Right ventricle myocardium inferior (tissue), 1 donor: ENCODE results near the gene CLRN1. TPM values are rescaled to one million over a fixed set of nuclear protein-coding genes. Genes with fewer than 3 reads are reported as not detected.
"Not testable (repeated sequence)": the region's sequence is repeated elsewhere in the genome, so short reads cannot be mapped to it uniquely, and the experiment has no call there.

Experiments used
- ATAC-seq: fragments of 200-7000 bp; cut with Tn5 transposase; one replicate; pipeline ENCODE4 v1.9.1; 2020; ENCODE audit warnings: mild to moderate bottlenecking, moderate library complexity
- DNase-seq: peaks from one replicate; pipeline ENCODE4 v3.0.0; 2021; ENCODE audit errors: missing footprints
- intact Hi-C: fragments of 100-400 bp; cut with DNase I; formaldehyde crosslinking; loops from one replicate; pipeline ENCODE4 v1.11.0; 2022
- long read RNA-seq: library from polyadenylated mRNA; unstranded; transcript quantifications from one replicate; pipeline ENCODE4 v2.0.0, GENCODE V29; 2021
- total RNA-seq: library from RNA; stranded (reverse); fragmentation: NEBNext Ultra II Directional; extraction: Animal tissue kit (Norgen Biotek cat#: 25700); gene quantifications from one replicate; pipeline ENCODE4 v1.2.1, GENCODE V29; 2021
- donor health status: DM: no; HTN: yes; CAD: no; lungs with severe emphysema.

CLRN1 gene, protein sequence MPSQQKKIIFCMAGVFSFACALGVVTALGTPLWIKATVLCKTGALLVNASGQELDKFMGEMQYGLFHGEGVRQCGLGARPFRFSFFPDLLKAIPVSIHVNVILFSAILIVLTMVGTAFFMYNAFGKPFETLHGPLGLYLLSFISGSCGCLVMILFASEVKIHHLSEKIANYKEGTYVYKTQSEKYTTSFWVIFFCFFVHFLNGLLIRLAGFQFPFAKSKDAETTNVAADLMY
- not detected for total RNA-seq
- long read RNA-seq = 0 reads

- no peak for ATAC-seq
- intact Hi-C loops = no loop called here
These were observed at the start of gene CLRN1 for GRCh38 chr3:150972366-150973071. Gene CLRN1 (minus strand): TSS chr3:150972727. CDS start chr3:150972708, 19 bp downstream.

GRCh38 chr3:151016478-151016795 lies 43.9 kb upstream of the CLRN1 start:
- no peak for ATAC-seq
- no peak for DNase-seq
- intact Hi-C loops = no loop called here

More at GRCh38 chr3:150972366-150973071, at the start of gene CLRN1:
- no peak for DNase-seq

DNA sequence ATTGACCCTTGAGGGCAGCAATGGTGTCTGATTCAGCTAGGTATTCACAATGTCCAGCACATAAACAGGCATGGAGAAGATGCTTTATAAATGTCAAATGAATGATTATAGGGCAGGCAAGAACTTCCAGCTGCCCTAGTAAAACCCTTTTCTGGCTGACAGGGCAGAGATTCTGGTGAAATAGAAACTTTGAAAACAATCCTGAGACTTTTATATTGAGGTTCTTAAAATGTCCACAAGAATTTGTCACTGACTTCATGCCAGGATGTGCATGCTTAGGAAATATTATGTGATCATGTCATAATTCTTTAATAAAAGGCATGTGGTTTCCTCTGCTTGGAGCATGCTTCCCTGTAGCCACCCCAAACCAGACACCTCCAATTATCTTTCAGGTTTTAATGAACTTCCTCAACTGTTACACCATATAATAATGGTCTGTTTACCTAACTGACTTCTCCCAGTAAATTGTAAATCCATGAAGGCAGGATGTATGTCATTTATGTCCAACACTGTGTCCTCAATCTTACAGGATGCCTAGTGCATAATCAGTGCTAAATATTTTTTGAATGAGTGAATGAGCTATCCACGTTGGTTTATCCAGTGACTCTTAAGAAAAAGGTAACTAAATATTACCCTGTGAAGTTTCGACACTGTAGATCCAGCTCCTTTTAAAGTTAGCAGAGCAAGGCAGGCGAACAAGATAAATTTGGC lies 43.4 kb upstream of the CLRN1 start:
- ATAC-seq (no peak), DNase-seq (no peak)
- intact Hi-C loops = no loop called here

GRCh38 chr3:151015181-151015580 lies 42.7 kb upstream of the CLRN1 start:
- ATAC-seq = no peak
- intact Hi-C loops = no loop called here

DNA sequence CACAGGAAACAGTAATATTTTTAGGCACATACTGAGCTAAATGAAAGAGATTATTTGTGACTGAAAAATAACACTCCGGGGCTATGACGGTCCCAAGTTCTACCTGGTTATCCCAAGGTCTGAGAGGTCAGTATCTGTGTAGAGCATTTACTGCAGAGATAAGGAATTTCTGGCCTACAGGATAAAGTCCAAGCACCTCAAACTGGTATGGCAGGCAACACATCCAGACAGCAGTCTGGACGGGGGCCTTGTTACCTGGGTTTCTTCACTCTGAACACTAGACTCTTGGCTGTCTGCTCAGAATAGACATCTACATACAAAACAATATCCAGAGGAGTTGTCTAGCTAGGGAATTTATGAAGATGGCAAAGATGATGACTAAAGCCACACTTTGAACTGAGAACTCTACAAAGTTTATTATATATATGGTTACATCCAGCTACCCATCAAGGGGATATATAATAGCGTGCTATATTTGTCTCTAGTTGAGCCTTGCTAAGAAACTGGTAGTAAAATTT lies 42.0 kb upstream of the CLRN1 start:
- intact Hi-C loops = no loop called here
- ATAC-seq (no peak), DNase-seq (no peak)

More at GRCh38 chr3:151015181-151015580, 42.7 kb upstream of the CLRN1 start:
- no peak for DNase-seq

DNA sequence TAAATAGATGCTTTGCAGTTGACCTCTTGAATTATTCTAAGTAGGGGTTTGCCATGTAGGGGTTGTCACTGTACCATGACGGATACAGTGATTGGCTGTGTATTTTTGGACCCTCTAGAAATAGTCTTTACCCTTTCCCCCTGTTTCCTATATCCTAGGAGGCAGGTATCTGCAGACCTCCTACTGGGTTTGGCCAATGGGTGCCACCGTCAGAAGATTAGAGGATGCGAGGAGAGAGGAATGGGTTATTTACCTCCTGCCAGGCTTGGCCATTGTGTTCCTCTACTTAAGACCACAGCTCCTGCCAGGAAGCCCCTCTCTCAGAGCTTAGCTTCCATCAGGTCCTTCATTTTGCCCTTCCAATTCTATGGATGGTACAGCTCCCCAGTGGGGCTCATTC lies 40.2 kb upstream of the CLRN1 start:
- no peak for ATAC-seq
- intact Hi-C loops = no loop called here

DNA sequence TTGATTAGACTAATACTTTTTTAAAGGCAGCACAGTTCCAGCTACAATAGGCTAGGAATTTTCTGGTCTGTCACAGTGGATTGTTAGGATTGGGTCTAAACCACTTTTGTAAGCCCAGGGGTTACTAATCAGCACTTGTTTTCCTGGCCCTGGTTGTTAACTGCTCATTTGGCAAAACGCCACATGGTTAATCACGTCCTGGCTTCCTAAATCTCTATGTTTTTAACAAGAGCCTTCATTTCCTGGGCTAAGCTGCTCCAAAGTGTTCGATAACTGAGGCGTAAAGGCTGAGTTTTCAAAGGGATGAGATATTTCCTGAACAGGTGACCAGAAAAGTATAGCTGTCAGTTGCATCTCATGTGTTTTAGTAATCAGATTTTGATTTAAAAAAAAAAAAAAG lies 38.9 kb upstream of the CLRN1 start:
- intact Hi-C loops = no loop called here
- no peak for ATAC-seq
- DNase-seq = no peak

More for the DNA sequence above, 40.2 kb upstream of the CLRN1 start:
- no peak for DNase-seq

DNA sequence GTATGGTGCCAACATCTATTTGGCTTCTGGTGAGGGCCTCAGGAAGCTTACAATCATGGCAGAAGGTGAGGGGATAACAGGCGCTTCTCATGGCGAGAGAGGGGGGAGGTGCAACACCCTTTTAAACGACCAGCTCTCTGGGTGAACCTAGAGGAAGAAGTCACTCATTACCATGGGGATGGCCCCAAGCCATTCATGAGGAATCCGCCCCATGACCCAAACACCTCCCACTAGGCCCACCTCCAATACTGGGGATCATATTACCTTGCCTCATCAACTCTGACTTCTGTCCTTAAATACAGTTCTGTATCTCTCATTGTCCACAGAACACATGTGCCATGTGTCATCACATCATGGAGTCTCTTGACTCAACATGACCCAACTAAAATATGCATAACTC lies 37.5 kb upstream of the CLRN1 start:
- no peak for ATAC-seq
- no peak for DNase-seq
- intact Hi-C loops = no loop called here

GRCh38 chr3:151009430-151009829 lies 36.9 kb upstream of the CLRN1 start:
- intact Hi-C loops = no loop called here
- no peak for ATAC-seq
- DNase-seq = no peak

DNA sequence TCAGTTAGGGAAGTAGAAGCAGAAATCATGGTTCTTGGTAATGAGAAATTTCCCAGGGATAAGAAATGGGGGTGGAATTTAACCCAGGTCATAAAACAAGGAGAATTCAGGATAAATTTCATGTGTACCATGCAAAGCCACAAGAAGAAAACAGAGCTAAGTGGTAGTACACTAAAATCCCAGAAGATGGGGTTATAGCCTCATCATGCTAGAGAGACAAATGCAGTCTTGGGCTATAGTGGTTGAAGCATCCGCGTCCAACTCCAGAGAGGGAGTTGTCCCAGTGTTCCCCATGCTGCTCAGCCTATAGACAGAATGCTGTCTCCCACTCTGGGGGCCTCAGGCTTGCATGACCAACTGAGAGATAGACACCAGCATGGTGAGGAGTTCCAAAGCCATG lies 36.2 kb upstream of the CLRN1 start:
- ATAC-seq = no peak
- no peak for DNase-seq
- intact Hi-C loops = no loop called here

DNA sequence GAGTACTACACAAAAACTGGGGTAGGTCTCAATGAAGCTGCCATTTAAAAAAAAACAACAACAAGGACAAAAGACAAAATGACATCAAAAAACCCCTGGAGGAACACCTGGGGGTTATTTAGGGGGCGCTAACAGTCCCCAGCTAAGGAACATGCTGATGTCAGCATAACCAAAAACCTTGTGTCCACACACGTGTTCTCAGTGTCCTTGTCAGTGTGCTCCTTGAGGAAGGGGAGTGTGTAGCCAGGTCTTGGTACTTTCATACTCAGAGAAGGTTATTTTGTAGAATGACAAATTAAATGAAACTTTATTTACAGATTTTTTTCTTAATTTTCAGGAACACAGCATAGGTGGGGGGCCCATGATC lies 31.2 kb upstream of the CLRN1 start:
- ATAC-seq = no peak
- intact Hi-C loops = no loop called here

DNA sequence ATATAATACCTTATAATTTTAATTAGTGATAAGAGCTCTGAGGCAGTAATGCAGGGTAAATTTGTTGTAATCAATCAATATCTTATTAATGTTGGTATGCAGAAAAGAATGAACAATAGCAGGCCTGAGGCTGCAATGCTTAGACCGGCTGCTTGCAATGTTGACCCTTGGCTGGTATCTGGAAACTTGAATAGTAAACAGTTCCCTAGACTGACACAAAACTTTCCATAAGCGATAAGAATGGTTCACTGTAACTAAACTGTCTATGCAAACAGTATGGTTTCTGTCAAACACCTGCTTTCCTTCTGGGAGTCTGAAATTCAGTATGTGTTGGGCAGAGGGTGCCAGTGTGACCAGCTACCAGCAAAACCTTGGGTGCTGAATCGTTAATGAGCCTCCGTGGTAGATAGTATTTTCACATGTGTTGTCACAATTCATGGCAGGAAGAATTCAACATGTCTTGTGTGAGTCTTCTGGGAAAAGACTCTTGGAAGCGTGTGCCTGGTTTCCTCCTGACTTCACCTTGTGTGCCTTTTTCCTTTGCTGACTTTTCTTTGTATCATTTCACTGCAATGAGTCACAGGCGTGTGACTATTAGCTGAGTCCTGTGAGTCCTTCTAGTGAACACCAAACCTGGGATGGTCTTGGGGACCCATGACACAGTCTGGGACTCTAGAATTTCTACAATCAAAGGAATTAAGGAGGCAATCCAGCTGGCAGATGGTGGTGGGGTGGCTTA lies 30.7 kb upstream of the CLRN1 start:
- ATAC-seq (no peak), DNase-seq (no peak)
- intact Hi-C loops = no loop called here

More for the DNA sequence above, 31.2 kb upstream of the CLRN1 start:
- DNase-seq = no peak

DNA sequence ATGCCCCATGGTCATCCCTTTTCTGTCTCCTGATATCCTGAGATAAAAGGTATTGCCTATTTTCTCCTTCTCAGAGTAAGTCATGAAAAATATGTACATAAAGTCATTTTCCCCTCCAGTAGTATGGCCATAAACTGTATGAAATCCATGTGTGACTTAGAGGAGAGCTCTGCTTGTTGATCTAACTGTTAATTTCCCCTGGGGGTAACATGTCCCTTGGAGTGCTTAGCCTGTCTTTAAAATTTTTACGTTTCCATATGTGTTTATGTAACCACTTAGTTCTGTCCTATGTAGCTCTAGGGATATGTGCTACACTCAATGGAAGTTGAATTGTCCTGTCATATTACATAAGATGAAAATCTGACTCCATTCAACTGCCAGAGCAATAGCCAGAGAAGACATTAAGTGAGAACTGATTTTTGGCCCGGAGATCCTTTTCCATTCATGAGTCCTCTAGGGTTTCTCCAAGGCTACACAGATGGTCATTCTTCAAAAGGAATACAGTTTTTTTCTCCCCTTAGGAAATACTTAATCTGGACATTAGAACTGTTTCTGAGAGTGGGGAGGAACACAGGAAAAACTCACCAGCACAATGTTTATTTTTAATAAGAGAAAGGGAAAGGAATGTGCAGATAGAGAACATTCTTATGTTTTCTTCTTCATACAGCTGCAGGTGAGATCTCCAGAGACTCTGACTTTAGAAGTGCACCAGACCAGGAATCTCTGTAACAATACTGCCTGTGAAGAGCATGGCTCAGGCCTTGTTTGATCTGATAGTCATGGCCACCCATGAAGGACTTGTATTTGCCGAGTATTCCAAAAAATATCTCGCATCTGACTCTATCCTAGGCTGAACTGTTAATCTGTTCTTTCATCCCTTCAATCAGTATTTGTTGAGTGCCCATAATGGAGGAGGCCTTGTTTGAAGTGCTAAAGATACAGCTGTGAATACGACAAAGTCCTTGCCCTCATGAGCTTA lies 29.8 kb upstream of the CLRN1 start:
- intact Hi-C loops = no loop called here
- DNase-seq = no peak
- no peak for ATAC-seq

- no peak for ATAC-seq
- no peak for DNase-seq
- intact Hi-C loops = no loop called here
These were observed 26.5 kb upstream of the CLRN1 start for GRCh38 chr3:150998996-150999395.

DNA sequence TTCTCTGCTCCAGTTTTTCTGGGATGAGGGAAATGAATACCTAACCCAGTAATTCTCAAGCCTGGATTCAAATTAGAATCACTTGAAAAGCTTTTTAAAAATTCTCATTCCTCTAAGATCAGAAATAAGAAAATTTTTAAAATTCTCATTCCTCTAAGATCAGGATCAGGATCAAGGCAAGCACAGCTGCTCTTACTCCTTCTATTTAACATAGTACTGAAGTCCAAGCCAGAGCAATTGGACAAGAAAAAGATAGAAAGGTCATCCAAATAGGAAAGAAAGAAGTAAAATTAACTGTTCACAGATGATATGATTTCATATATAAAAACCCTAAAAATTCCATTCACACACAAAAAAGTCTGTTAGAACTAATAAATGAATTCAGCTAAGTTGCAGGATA lies 24.2 kb upstream of the CLRN1 start:
- ATAC-seq = no peak
- DNase-seq = no peak
- intact Hi-C loops = no loop called here

GRCh38 chr3:150995510-150995909 lies 23.0 kb upstream of the CLRN1 start:
- no peak for ATAC-seq
- intact Hi-C loops = no loop called here
- DNase-seq = no peak

DNA sequence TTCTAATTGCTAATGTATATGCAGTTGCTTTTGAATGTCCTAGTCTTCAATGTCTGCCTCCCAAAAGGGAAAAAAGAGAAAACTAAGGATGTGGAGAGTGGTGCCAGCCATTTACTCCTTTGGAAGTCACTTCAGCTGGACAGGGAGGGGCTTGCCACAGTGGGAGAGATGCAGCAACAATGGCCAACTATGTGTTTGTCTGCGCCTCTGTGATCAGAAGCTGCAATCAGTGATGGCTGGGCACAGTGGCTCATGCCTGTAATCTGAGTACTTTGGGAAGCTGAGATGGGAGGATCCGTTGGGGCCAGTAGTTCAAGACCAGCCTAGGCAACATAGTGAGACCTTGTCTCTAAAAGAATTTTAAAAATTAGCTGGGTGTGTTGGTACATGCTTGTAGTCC lies 16.7 kb upstream of the CLRN1 start:
- intact Hi-C loops = no loop called here
- no peak for ATAC-seq
- no peak for DNase-seq

- ATAC-seq, intact Hi-C loops, DNase-seq: not testable (repeated sequence)
These were observed 15.9 kb upstream of the CLRN1 start for GRCh38 chr3:150988395-150988794.
